Measurements from ENCODE around the gene ILK. TPM values are rescaled to one million over a fixed set of nuclear protein-coding genes. Genes with fewer than 3 reads are reported as not detected.

The ILK gene
- total and polyA plus RNA-seq, 10 of the 15 experiments (the other 5 are each of a cell fraction or from before 2014, with no cell fraction given) = 51.8 to 163 (median 92.0) TPM

DNA sequence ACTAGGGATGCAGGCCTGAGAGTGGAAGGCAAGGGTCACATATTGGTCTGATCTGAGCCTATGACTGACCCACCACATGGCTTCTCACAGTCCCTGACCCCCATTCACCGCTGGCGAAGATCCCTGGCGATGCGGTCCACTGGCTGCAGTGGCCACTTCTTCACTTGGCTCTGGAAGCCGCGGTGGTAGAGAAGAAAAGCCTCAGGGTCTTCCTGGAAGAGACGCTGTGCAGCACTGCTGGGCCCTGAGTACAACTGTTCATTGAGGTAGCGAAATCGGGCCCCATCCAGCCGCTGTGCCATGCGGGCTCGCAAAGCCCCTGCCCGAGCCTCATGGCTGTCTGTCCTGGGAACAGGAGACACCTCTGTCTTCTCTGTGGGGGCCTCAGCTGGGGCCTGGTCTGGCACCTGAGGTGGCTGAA, 2.5 kb upstream of the ILK start:
- SMC1A ChIA-PET (ENCODE audit: uncharacterized antibody, unreplicated experiment) = no interaction called here
- H2AFZ ChIP-seq (ENCODE audit: control insufficient read depth, low read depth, low read length) = no peak overlapping the region
- peak overlapping the region; percentile 96 for H3K4me2 ChIP-seq (ENCODE audit: control insufficient read depth, insufficient read depth)
- H3K9ac ChIP-seq (ENCODE audit: control insufficient read depth, insufficient read depth, low read length) = 0 out of 2 replicates have a peak overlapping the region, but pooled peaks have one; percentile 4
- in situ Hi-C loops (cut with MboI) = no loop called here
- intact Hi-C loops (cut with micrococcal nuclease; ENCODE audit: unreplicated experiment) = loop anchor here (10.0 kb wide), 1 partner anchor 216 kb away; no protein-coding TSS in a partner anchor
- H3K9me3 ChIP-seq (replicated peaks; ENCODE audit: control insufficient read depth, insufficient read depth, low read length) = no peaks in the 10 kb centered on the region
- no peak for DNase-seq (ENCODE audit: low read depth, low spot score)
- 100% methylated on average over 13 of the region's 13 CpGs for WGBS (ENCODE audit: insufficient coverage, insufficient replicate concordance, low lambda C conversion rate, missing lambda C conversion rate)
- no peak for FAIRE-seq
- H3K79me2 ChIP-seq (ENCODE audit: control insufficient read depth, insufficient read depth, low read length) = peaks cover 61% of the 10 kb centered on the region
- CTCF ChIA-PET = no interaction called here
- RAD21 ChIA-PET (ENCODE audit: unreplicated experiment) = interaction anchor here (4.8 kb wide), 1 partner anchor 81 kb away, joined by 60 read pairs; the partner anchor contains the start of gene MRPL17
- H3K36me3 ChIP-seq (ENCODE audit: control insufficient read depth in 2 of 2, insufficient read depth in 2 of 2, low read length in 1 of 2) = peaks cover 11 to 18% of the 10 kb centered on the region in 2 experiments
- BruUV-seq (replicated peaks) = no TSS peak
- no peak overlapping the region for H3K4me3 ChIP-seq
- ATAC-seq = no peak
- no peak for TF ChIP-seq E4F1 (IDR thresholded peaks at IDR 0.05; ENCODE audit: borderline replicate concordance, partially characterized antibody)
- TF ChIP-seq TCF3 (IDR thresholded peaks at IDR 0.05; ENCODE audit: borderline replicate concordance, insufficient read depth, low read depth, low read length) = no peak
- no peak for TF ChIP-seq SUZ12 (IDR thresholded peaks at IDR 0.05; ENCODE audit: unreplicated experiment)
- TF ChIP-seq GATAD2B (conservative IDR thresholded peaks at IDR 0.05; ENCODE audit: low read depth) = no peak
- TF ChIP-seq MYC (IDR thresholded peaks at IDR 0.05; ENCODE audit: insufficient read depth, insufficient read length, insufficient replicate concordance, low read length, severe bottlenecking) = no peak
- no peak for TF ChIP-seq NR2C2 (IDR thresholded peaks at IDR 0.05; ENCODE audit: borderline replicate concordance, control insufficient read depth, insufficient read length, low read depth)
- no peak for TF ChIP-seq PML (IDR thresholded peaks at IDR 0.05; ENCODE audit: low read length)
- no peak for TF ChIP-seq CBFB (IDR thresholded peaks at IDR 0.05; ENCODE audit: low read depth)
- TF ChIP-seq, protein P1, sequence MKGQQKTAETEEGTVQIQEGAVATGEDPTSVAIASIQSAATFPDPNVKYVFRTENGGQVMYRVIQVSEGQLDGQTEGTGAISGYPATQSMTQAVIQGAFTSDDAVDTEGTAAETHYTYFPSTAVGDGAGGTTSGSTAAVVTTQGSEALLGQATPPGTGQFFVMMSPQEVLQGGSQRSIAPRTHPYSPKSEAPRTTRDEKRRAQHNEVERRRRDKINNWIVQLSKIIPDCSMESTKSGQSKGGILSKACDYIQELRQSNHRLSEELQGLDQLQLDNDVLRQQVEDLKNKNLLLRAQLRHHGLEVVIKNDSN (IDR thresholded peaks at IDR 0.05; ENCODE audit: borderline replicate concordance, extremely low read length, insufficient read depth, low read depth, low read length) = no peak
- TF ChIP-seq HDAC2 (IDR thresholded peaks at IDR 0.05) = no peak
- no peak for TF ChIP-seq WRNIP1 (IDR thresholded peaks at IDR 0.05; ENCODE audit: borderline replicate concordance, low read depth, low read length)
- TF ChIP-seq FOXM1 (IDR thresholded peaks at IDR 0.05; ENCODE audit: low read depth, low read length) = no peak
- TF ChIP-seq, protein P2, sequence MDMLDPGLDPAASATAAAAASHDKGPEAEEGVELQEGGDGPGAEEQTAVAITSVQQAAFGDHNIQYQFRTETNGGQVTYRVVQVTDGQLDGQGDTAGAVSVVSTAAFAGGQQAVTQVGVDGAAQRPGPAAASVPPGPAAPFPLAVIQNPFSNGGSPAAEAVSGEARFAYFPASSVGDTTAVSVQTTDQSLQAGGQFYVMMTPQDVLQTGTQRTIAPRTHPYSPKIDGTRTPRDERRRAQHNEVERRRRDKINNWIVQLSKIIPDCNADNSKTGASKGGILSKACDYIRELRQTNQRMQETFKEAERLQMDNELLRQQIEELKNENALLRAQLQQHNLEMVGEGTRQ (IDR thresholded peaks at IDR 0.05; ENCODE audit: borderline replicate concordance, low read depth, low read length) = no peak
- no peak for TF ChIP-seq EP300 (IDR thresholded peaks at IDR 0.05; ENCODE audit: borderline replicate concordance in 1 of 2, control insufficient read depth in 1 of 2, low read depth in 2 of 2, low read length in 2 of 2)
- TF ChIP-seq CEBPB (IDR thresholded peaks at IDR 0.05; ENCODE audit: borderline replicate concordance in 1 of 2, low read depth in 2 of 2, low read length in 2 of 2) = no peak
- TF ChIP-seq NBN (IDR thresholded peaks at IDR 0.05) = no peak
- no peak for TF ChIP-seq KLF5 (IDR thresholded peaks at IDR 0.05; ENCODE audit: partially characterized antibody)
- TF ChIP-seq MEF2A (IDR thresholded peaks at IDR 0.05; ENCODE audit: insufficient read depth, low read depth, low read length) = no peak
- TF ChIP-seq ATF3 (IDR thresholded peaks at IDR 0.05; ENCODE audit: borderline replicate concordance, extremely low read depth, low read depth, low read length) = no peak
- no peak for TF ChIP-seq SP1 (IDR thresholded peaks at IDR 0.05; ENCODE audit: low read depth, low read length)
- POLR2A ChIA-PET = no interaction called here
- H3K27ac ChIP-seq (ENCODE audit: control insufficient read depth, insufficient read depth) = no peak overlapping the region
- H3K27me3 ChIP-seq (replicated peaks in 1 of 2; ENCODE audit: control insufficient read depth in 2 of 2, insufficient read depth in 2 of 2, low read length in 1 of 2) = no peaks in the 10 kb centered on the region
- no peaks in the 10 kb centered on the region for H4K20me1 ChIP-seq (ENCODE audit: control insufficient read depth, insufficient read depth)
- peaks cover 6% of the 10 kb centered on the region; the same call in 1 of the 2 replicates for H3K4me1 ChIP-seq (ENCODE audit: control insufficient read depth, insufficient read depth, low read length)

Measured in GM12878 (cell line).